ENCODE data around the gene USP10.

USP10 gene

DNA sequence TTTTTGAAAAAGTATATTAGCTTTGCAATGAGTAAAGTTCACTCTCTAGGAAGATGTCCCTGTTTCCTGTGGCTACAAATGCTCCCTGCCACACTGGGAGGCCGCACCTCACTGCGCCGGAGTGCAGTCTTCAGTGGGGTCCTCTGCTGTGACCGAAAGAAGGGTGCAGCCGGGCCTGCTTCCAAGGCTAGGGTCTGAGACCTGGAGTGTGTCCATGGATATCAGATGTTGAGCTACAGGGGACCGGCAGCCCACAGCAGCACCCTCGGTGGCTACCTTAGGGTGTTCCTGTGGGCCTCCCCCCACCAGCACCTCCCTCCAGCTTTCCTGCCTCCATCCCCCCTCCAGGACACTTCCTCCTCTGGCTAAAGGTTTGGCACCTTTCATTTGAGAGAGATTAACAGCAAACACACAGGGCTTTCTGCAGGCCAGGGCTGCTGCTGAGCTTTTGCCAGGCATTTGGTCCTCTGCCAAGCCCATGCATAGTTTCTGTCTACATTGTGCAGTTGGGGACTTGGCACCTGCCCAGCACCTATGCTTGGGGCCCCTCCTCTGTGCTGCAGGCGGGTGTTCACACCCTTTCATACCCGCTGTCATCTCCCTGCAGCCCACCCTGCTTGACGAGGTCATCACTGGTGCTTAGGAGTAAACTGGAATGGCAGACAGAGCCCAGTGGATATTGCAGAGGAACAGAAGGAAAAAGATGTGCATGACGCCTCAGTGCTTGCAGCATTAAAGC, 86.2 kb downstream of the USP10 start:
- no peak for DNase-seq
- no peaks in the 10 kb centered on the region for H3K27me3 Mint-ChIP-seq
- no peak overlapping the region for H3K4me3 Mint-ChIP-seq
- H3K27ac Mint-ChIP-seq, result no peak overlapping the region
- no peaks in the 10 kb centered on the region for H3K4me1 Mint-ChIP-seq
- H3K9me3 Mint-ChIP-seq, result no peaks in the 10 kb centered on the region
- ATAC-seq (replicated peaks), result no peak
- peaks cover 9 to 27% of the 10 kb centered on the region in 2 donors for H3K36me3 Mint-ChIP-seq

DNA sequence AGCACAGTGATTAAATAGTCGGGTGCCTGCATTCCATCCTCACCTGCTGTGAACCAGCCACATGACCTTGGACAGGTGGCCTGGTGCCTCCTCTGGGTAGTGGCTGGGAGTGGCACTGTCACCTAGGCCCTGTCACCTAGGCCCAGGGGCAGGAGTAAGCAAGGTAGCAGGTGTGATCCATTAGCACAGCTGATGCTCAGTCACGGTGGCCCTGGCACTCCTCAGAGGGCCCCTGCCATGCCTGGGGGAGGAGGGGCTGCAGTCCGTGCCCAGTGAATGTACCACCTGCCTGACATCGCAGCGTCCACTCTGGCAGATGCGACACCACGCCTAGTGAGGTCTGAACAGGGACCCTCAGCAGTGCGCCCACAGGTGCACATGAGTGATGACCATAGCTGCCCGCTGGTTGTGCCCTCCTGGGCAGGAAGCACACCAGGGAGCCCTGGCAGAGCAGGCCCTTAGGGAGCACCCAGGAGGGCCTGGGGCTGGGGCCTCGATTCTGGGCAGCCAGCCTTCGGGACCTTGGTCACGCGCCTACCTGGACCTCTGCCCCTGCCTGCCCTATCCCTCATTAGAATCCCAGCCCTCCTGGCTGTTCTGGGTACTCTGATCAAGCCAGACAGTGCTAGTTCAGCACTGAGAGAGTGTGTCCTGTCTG, 86.9 kb downstream of the USP10 start:
- ATAC-seq (replicated peaks) (no peak), DNase-seq (no peak)
- H3K36me3 Mint-ChIP-seq, result peaks cover 9 to 22% of the 10 kb centered on the region in 2 donors
- no peaks in the 10 kb centered on the region for H3K9me3 Mint-ChIP-seq
- no peaks in the 10 kb centered on the region for H3K27me3 Mint-ChIP-seq
- H3K4me3 Mint-ChIP-seq, result no peak overlapping the region
- no peak overlapping the region for H3K27ac Mint-ChIP-seq
- H3K4me1 Mint-ChIP-seq, result no peaks in the 10 kb centered on the region

DNA sequence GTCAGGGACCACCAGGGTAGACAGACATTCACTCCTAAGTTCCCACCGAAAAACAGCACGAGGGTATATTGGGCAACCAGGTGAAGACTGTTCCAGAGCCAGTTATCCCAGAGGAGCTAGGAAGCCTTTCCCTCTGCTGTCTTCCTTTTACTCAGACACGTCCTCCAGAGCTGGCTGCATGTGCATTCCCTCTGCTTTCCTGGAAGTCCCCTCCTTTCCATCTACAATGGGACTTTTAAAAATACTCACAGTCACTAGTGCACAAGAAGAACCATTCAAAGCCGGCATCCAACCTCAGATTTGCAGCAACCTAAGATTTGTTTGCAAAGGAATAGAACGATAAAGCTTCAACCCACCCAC, 87.4 kb downstream of the USP10 start:
- Mint-ChIP-seq H3K27ac (no peak overlapping the region), H3K9me3 (no peaks in the 10 kb centered on the region), H3K27me3 (no peaks in the 10 kb centered on the region), H3K4me1 (no peaks in the 10 kb centered on the region), H3K36me3 (peaks cover 9 to 17% of the 10 kb centered on the region in 2 donors), H3K4me3 (no peak overlapping the region)
- no peak for ATAC-seq (replicated peaks)
- no peak for DNase-seq

DNA sequence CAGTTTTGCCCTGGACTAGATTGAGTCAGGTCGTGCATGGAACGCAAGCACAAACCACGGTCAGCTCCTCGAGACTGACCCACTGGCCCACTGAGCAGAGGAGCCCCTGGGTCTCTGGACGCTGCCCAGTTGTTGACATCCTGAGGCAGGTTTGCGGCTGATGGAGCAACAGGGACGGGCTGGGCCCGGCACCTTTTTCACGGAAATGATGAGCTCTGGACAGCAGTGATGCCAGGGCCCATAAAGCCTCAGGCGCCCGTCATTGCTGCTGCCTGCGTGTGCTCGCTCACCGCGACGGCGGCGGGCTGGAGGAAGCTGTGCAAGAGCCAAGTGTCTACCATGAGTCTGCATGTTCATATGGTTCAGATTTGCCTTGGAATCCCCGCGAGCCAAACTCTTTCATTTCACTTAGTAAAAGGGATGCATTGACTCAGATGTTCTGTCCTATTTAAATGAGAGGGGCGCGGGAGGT, 89.2 kb downstream of the USP10 start:
- no peak for DNase-seq
- H3K4me1 Mint-ChIP-seq, result peaks cover 0 to 2% of the 10 kb centered on the region in 2 donors
- no peak for ATAC-seq (replicated peaks)
- no peak overlapping the region for H3K4me3 Mint-ChIP-seq
- no peaks in the 10 kb centered on the region for H3K9me3 Mint-ChIP-seq
- peaks cover 7 to 14% of the 10 kb centered on the region in 2 donors for H3K36me3 Mint-ChIP-seq
- H3K27ac Mint-ChIP-seq, result no peak overlapping the region
- no peaks in the 10 kb centered on the region for H3K27me3 Mint-ChIP-seq

DNA sequence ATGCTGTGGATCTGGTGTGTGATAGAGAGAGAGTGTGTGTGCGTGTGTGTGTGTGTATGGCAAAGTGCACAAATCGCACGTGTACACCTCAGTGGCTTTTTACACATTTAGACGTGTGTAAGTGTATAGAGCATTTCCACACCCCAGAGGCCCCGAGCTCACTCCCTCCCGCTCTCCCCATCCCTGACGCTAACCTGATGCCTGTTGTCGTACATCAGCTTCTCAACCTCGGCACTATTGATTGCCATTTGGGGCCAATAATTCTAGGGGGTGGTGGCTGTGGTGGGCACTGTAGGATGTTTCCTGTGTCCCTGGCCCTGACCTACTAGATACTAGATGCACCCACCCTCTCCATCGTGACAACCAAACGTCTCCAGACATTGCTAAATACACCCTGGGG, 89.6 kb downstream of the USP10 start:
- H3K36me3 Mint-ChIP-seq, result peaks cover 5 to 14% of the 10 kb centered on the region in 2 donors
- H3K27me3 Mint-ChIP-seq, result no peaks in the 10 kb centered on the region
- H3K4me3 Mint-ChIP-seq, result no peak overlapping the region
- no peaks in the 10 kb centered on the region for H3K9me3 Mint-ChIP-seq
- no peak overlapping the region for H3K27ac Mint-ChIP-seq
- H3K4me1 Mint-ChIP-seq, result peaks cover 0 to 2% of the 10 kb centered on the region in 2 donors
- no peak for ATAC-seq (replicated peaks)
- DNase-seq, result no peak

DNA sequence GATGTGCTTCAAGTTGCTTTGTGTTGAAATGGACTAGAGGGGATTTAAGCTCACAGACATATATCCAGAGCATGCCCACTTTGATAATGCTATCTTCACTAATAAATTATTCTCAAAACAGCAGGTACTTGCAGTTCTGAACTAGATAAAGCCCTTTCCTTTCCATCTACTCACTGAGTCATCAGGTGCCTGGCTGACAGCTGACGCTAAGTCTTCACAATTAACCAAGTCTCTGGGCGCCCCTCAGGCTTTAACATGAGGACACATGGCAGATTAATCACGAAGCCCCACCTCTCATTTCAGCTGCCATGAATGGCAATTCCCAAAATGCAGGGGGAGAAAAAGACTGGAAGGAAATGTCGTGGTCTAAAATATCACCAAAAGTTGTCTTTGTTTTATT, 90.5 kb downstream of the USP10 start:
- H3K27ac Mint-ChIP-seq, result no peak overlapping the region
- H3K4me3 Mint-ChIP-seq, result no peak overlapping the region
- no peaks in the 10 kb centered on the region for H3K27me3 Mint-ChIP-seq
- no peaks in the 10 kb centered on the region for H3K9me3 Mint-ChIP-seq
- DNase-seq (no peak), ATAC-seq (replicated peaks) (no peak)
- H3K36me3 Mint-ChIP-seq, result peaks cover 4 to 22% of the 10 kb centered on the region in 2 donors
- H3K4me1 Mint-ChIP-seq, result peaks cover 0 to 2% of the 10 kb centered on the region in 2 donors

DNA sequence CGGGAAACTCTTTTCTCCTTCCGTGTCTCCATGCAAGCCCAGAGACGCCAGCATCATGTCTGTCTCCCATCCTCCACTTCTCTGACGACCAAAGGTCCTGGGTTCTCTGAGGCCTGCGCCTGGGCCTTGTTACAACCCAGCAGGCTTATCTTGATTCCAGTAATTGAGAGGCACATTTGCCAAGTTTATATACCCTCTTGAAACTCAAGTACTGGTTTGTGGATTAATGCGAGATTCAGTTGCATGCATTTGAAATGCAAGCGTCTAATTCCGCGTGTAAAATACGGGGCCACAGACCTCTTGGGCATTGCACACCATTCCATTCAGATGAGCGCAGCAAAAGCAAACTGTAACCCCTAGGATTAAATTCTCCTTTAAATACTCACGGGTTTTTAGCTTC, 91.3 kb downstream of the USP10 start:
- H3K36me3 Mint-ChIP-seq, result peaks cover 2 to 25% of the 10 kb centered on the region in 2 donors
- no peaks in the 10 kb centered on the region for H3K9me3 Mint-ChIP-seq
- no peak overlapping the region for H3K27ac Mint-ChIP-seq
- no peak for ATAC-seq (replicated peaks)
- DNase-seq, result no peak
- H3K27me3 Mint-ChIP-seq, result no peaks in the 10 kb centered on the region
- no peak overlapping the region for H3K4me3 Mint-ChIP-seq
- peaks cover 0 to 2% of the 10 kb centered on the region in 2 donors for H3K4me1 Mint-ChIP-seq

DNA sequence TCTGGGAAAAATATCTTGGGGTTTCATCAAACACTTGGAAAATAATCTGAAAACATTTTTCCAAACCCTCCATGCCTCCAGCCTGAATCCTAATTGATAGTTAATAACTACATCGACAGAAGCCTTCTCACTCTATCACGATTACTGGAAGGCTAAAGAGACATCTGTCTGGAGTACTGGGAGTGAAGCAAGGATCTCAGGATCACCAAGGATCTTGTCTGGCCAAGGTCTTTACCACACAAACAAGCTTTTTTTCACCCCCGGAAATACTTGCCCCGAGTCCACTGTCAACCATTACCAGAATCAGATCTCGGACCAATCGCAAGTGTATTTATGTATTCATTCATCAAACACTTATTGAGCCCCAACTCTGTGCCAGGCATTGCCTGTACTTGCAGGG, 91.7 kb downstream of the USP10 start:
- DNase-seq, result no peak
- Mint-ChIP-seq H3K27ac (no peak overlapping the region), H3K4me1 (peaks cover 0 to 2% of the 10 kb centered on the region in 2 donors), H3K27me3 (no peaks in the 10 kb centered on the region), H3K4me3 (no peak overlapping the region), H3K9me3 (no peaks in the 10 kb centered on the region), H3K36me3 (peaks cover 2 to 21% of the 10 kb centered on the region in 2 donors)
- ATAC-seq (replicated peaks), result no peak

DNA sequence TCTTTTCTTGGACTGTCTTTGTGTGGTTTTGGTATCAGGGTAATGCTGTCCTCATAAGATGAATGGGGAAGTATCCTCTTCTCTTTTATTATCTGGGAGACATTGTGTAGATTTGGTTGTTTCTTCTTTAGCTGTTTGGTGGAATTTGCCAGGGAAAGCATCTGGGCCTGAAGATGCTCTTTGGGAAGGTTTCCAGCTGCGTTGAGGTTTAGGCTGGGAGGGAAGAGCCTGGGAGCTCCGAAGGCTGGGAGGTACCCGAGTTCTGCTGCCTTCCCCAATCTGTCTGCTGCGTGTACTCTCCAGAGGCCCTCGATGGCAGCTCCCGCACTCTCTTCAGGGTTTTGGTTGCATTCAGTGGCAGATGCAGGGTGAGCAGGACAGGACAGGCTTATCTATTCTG, 94.4 kb downstream of the USP10 start:
- Mint-ChIP-seq H3K9me3 (no peaks in the 10 kb centered on the region), H3K4me1 (peaks cover 0 to 2% of the 10 kb centered on the region in 2 donors), H3K27me3 (no peaks in the 10 kb centered on the region), H3K27ac (no peak overlapping the region), H3K36me3 (peaks cover 5 to 16% of the 10 kb centered on the region in 2 donors), H3K4me3 (no peak overlapping the region)
- no peak for ATAC-seq (replicated peaks)
- no peak for DNase-seq

DNA sequence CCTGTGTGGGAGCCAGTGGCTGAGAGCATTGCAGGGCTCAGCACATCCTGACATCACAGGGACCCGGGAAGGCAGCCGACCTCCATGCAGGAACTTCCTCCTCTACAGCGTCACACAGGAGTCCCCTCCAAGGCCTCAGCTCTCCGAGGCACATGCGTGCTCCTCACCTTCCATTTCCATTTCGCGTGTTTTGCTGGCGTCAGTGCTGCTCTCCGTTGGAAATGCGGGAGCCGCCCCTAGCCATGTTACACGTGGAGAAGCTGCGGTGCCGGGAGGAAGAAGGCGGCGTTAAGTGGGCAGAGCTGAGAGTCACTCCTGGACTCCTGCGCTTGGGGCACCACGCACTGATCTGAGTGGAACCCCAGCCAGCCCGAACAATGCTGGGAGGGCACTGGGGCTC, 94.8 kb downstream of the USP10 start:
- H3K36me3 Mint-ChIP-seq, result peaks cover 5 to 16% of the 10 kb centered on the region in 2 donors
- no peaks in the 10 kb centered on the region for H3K27me3 Mint-ChIP-seq
- ATAC-seq (replicated peaks) (no peak), DNase-seq (no peak)
- no peak overlapping the region for H3K4me3 Mint-ChIP-seq
- H3K9me3 Mint-ChIP-seq, result no peaks in the 10 kb centered on the region
- H3K27ac Mint-ChIP-seq, result no peak overlapping the region
- H3K4me1 Mint-ChIP-seq, result peaks cover 0 to 2% of the 10 kb centered on the region in 2 donors

DNA sequence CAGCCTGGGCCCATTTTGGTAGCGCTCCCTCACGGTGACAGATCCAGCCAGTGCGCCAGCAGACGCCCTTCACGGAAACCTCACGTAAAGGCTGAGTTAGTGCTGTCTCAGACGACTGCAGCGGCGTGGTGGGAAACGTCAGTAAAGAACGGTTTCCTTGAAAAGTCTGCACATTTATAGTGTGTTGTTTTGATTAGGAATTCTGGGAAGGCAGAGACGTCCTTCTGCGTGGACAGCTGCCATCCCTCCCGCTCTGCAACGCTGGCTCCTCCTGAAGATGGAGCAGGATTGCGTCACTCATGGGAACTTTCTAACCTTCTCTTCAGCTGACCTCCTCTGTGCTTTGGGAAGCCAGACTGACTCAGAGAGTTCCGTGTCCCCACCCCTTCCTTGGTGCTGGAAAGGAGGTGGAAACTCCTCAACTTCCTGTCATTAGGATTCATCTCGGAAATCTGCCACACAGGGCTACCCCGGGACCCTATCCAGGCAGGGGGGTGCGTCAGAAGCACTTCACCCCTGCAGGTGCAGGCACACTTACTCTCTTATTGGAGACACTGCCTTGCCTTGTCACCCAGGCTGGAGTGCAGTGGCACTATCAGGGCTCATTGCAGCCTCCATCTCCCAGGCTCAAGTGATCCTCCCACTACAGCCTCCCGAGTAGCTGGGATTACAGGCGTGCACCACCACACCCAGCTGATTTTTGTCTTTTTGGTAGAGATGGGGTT, 95.7 kb downstream of the USP10 start:
- ATAC-seq (replicated peaks), result no peak
- Mint-ChIP-seq H3K27ac (no peak overlapping the region), H3K27me3 (no peaks in the 10 kb centered on the region), H3K4me3 (no peak overlapping the region), H3K9me3 (no peaks in the 10 kb centered on the region), H3K36me3 (peaks cover 5 to 16% of the 10 kb centered on the region in 2 donors), H3K4me1 (peaks cover 0 to 2% of the 10 kb centered on the region in 2 donors)
- DNase-seq, result no peak

DNA sequence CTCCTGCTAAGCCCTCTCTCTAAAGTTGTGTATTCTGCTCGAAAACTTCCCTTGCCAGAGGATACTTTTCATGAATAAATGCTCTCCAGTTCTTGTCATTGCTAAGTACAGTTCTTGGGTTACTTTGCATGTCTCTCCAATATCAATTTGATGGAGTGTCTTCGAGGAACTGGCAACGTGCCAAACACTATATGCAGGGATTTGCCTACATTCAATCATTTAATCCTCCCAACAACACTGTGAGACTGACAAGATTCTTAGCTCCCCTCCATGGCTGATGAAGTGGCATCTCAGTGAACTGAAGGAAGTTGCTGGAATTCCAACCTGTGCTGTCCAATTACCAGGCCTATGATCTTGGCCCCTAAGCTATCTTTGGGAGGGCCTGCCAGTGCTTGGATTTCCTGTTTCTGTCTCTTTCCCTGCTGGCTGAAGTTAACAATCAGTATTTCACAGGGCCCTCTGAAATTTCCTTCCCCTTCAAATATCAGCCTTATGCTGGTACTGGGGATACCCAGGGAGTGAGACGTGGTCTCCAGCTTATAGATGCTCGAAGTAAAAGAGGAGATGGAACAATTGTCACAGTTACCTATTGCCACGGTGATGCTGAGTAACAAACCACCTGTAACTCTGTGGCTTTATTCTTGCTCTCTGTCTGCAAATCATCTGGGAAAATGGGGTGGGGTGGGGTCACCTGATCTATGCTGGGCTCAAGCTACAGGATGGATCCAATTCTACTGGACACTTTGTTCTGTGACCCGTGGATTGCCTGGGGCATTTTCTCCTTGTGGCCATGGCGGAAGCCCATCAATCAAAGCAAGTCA, 100.6 kb downstream of the USP10 start:
- DNase-seq (no peak), ATAC-seq (replicated peaks) (no peak)
- Mint-ChIP-seq H3K27ac (no peak overlapping the region), H3K36me3 (peaks cover 5 to 10% of the 10 kb centered on the region in 2 donors), H3K4me1 (peaks cover 0 to 2% of the 10 kb centered on the region in 2 donors), H3K9me3 (peaks cover 0 to 5% of the 10 kb centered on the region in 2 donors), H3K27me3 (peaks cover 7 to 9% of the 10 kb centered on the region in 2 donors), H3K4me3 (no peak overlapping the region)

DNA sequence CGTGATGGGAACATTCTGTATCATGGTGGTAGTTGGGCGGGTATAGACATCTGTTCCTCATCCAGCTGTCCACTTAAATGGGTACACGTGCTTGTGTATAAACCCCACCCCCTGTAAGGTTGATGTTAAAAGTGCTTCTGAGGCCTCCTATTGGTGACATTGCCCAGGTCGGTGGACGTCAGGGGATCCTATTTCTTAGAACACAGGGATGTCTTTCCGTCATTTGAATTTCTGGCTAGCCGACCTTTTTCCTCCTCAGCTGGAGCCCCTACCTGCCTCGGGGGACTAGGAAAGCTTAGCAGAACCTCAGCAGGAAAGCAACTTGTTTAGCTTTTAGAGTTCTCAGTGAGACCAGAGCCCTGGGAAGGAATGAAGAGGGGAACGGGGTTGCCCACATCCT, 103.3 kb downstream of the USP10 start:
- Mint-ChIP-seq H3K36me3 (peaks cover 0 to 6% of the 10 kb centered on the region in 2 donors), H3K9me3 (peaks cover 0 to 5% of the 10 kb centered on the region in 2 donors), H3K4me1 (peaks cover 6 to 20% of the 10 kb centered on the region in 2 donors), H3K27me3 (peaks cover 7 to 11% of the 10 kb centered on the region in 2 donors), H3K4me3 (no peak overlapping the region), H3K27ac (no peak overlapping the region)
- DNase-seq, result no peak
- no peak for ATAC-seq (replicated peaks)

DNA sequence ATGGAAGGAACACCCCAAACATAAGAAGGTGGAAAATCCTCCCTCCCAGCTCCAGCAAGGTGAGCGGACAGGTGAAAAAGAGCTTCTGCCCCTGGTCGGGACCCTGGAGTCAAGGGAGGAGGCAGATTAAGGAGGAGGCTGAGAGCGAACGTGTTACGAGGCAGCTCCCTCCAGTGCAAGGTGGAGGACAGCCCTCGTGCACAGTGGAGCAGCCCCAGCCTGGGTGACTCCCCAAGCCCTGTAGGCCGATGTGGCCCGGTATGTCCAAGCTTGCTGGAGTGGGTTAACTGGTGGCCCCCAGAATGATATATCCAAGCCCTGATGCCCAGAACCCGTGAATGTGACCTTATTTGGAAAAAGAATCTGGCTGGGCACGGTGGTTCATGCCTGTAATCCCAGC, 104.5 kb downstream of the USP10 start:
- Mint-ChIP-seq H3K27me3 (peaks cover 7 to 11% of the 10 kb centered on the region in 2 donors), H3K36me3 (peaks cover 0 to 6% of the 10 kb centered on the region in 2 donors), H3K9me3 (peaks cover 0 to 5% of the 10 kb centered on the region in 2 donors), H3K27ac (no peak overlapping the region), H3K4me3 (no peak overlapping the region), H3K4me1 (peaks cover 6 to 20% of the 10 kb centered on the region in 2 donors)
- DNase-seq (no peak), ATAC-seq (replicated peaks) (no peak)
